HL-60 (cell line): ENCODE results near the gene MDP1.

Source experiments
- GABPA ChIP-seq: IDR thresholded peaks from 2 replicates; pipeline ENCODE4 v1.6.1; 2012; ENCODE audit warnings: low read depth
- POLR2AphosphoS5 ChIP-seq: IDR thresholded peaks from 2 replicates; pipeline ENCODE4 v1.6.1; 2012; ENCODE audit warnings: low read depth
- TF ChIP-seq, protein P1 (sequence below): IDR thresholded peaks from one replicate; pipeline ENCODE4 v1.5.1; 2011; ENCODE audit warnings: low read length, control low read depth, inconsistent platforms; ENCODE audit not compliant: insufficient read depth

DNA sequence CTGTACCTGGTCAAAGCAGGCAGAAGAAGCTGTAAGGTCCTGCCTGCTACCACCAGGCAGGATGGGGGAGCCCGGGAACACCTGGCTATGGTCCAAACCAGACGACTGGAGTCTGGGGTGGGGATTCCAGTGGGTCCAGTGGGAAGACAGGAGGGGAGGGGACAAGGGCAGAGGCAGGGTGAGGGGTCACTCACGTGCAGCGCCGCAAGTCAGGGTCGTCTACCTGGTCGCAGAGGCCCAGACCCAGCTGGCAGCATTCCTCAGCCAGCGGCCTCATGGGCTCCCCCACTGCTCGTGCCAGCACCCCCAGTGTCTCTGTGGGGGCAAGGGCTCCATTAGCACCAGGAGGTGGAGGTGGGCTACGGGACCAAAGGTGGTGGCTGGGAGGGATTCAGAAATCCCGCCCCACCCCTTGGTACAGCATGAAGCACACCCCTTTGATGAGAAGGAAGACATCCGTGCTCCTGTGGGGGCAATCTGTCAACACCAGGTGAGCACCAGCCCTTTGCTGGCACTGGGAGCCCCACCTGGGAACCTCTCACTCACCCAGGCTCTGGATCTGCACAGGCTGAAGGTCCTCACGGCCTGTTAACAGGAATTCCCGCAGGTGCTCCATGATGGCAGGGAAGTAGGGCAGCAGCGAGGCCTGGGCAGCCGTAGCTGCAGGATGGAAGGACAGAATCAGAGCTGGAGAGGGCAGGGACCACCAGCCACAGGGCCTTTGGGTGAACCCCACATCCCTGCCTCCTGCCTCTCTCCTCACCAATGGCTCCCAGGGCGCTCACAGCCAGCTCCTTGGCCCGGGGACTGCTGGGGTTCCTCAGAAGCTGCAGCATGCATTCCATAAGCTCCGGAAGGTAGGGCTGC is 31.5 kb downstream of the MDP1 start:
- TF ChIP-seq, protein P1, sequence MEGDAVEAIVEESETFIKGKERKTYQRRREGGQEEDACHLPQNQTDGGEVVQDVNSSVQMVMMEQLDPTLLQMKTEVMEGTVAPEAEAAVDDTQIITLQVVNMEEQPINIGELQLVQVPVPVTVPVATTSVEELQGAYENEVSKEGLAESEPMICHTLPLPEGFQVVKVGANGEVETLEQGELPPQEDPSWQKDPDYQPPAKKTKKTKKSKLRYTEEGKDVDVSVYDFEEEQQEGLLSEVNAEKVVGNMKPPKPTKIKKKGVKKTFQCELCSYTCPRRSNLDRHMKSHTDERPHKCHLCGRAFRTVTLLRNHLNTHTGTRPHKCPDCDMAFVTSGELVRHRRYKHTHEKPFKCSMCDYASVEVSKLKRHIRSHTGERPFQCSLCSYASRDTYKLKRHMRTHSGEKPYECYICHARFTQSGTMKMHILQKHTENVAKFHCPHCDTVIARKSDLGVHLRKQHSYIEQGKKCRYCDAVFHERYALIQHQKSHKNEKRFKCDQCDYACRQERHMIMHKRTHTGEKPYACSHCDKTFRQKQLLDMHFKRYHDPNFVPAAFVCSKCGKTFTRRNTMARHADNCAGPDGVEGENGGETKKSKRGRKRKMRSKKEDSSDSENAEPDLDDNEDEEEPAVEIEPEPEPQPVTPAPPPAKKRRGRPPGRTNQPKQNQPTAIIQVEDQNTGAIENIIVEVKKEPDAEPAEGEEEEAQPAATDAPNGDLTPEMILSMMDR = no peak
- TF ChIP-seq POLR2AphosphoS5 = no peak
- no peak for TF ChIP-seq GABPA
